Stimulated activated naive CD8-positive, alpha-beta T cell treated with anti-CD3 and anti-CD28 coated beads, Interleukin-15, Interleukin-2, amounts not matched to agents 100 U/mL and 50 U/mL, for 24 hours (primary cell): ENCODE data around the gene CD46.

Experiments used
- ATAC-seq: fragments of 150-1000 bp; cut with Tn5 transposase; one replicate; pipeline ENCODE4 v1.10.0; 2021
- DNase-seq: peaks from one replicate; pipeline ENCODE4 v3.0.0; 2021

CD46 gene

GRCh38 chr1:207797229-207797973, 45.5 kb downstream of the CD46 start:
- peak; percentile 82 for DNase-seq
- peak; percentile 85 for ATAC-seq

- ATAC-seq (peak; percentile 56), DNase-seq (no peak)
Observed at GRCh38 chr1:207798847-207799246, 47.0 kb downstream of the CD46 start.

- no peak for DNase-seq
- no peak for ATAC-seq
Observed at GRCh38 chr1:207799989-207800648, 48.3 kb downstream of the CD46 start.

GRCh38 chr1:207801819-207802218, 50.0 kb downstream of the CD46 start:
- no peak for ATAC-seq

DNA sequence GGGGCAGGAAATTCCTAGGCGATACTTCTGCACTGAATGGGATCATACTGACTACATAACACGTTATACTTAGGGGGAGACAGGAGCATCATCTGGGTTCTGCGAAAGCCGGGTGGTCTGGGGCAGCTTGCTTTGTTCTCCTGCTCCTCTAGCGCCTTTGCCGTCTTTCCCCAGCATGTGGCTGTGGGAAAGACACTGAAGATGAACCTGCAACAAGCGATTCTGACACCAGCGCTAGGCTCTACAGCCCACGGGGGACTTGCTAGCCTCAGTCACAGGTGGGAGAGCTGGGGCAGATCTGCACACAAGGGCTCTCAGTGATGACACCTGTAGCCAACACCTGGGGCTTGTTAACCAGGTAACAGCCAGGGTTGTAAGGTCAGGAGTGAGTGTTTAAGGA, 51.8 kb downstream of the CD46 start:
- no peak for DNase-seq
- ATAC-seq = no peak

More at GRCh38 chr1:207801819-207802218, 50.0 kb downstream of the CD46 start:
- no peak for DNase-seq

- DNase-seq (no peak), ATAC-seq (no peak)
Observed at GRCh38 chr1:207804721-207805468, 53.0 kb downstream of the CD46 start.

DNA sequence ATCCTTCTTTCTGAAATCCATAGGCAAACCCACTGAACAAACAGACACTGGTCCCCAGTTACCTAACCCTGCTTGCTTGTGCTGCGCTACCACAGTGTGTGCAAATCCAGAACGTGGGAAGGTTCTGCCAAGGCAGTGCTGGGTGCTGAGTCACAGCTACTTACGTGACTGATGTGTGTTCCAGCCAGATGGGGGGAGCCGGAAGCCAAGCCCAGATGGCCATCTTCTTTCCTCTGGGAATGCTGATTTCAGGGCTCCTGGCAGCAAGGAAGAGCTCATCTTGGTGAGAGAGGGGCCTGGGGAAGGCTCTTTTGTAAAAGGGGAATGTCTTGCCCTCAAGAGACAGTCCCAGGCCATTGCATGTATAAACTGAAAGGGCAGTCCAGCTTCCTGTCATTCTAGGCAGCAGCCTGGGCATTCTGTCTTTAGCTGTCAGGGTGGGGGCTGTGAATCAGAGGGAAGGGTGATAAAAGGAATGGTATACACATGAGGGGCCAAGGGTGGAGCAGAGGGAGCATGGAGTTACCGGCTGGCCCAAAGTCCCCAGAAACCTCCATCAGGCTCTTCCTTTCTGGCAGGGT, 54.1 kb downstream of the CD46 start:
- no peak for DNase-seq

DNA sequence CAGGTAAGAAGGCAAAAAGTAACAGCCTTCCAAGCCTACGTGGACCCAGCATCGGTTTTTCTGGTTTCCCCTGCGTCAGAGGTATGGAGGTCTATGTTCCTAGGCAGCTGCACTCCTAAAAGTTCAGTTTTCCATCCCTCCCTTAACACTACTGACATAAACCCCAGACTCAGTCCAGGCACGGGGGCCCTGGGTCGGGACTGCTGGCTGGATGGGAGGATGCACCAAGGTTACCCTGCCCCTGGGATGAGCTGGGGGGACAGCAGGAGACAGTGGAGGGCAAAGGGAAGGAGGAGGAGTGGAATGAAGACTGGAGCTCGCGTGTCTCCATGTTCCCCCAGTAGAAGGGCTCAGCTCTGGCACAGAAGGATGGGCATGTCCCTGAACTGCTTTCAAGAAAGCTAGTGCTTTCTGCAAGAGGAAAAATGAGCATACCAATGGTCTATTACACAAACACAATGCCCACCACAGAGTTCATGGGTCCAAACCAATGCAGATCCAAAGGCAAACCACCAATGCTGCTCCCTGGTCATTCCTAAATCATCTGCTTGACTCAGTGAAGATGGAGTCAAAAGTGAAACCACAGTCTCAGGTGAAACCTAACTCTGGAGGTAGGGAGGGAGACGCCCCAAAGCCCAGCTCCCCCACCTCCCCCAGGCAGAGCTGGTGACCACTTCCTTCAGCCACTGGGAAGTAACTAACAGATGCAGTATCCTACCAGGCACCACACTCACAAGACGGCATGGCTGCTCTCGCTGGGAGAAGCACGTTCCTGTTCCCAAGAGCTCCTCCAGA, 54.9 kb downstream of the CD46 start:
- ATAC-seq = no peak
- DNase-seq = no peak

More for the DNA sequence above, 54.1 kb downstream of the CD46 start:
- ATAC-seq = no peak

DNA sequence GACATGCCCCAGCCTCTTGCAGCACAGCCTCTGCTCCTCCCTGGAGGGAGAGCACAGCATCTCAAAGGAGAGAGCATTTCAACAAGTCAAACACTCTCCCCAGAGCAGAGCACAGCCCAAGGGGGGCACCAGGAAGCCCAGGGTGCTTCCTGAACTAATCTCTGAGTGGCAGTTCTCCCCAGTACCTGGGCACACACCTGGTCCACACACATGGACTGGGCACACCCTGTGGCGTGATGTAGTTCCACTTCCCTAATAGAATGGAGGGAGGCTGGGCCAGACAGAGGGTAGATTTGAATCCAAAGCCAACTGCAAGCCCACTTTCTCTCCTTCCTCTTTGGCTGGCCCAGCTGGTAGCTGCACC, 55.5 kb downstream of the CD46 start:
- DNase-seq (no peak), ATAC-seq (no peak)

DNA sequence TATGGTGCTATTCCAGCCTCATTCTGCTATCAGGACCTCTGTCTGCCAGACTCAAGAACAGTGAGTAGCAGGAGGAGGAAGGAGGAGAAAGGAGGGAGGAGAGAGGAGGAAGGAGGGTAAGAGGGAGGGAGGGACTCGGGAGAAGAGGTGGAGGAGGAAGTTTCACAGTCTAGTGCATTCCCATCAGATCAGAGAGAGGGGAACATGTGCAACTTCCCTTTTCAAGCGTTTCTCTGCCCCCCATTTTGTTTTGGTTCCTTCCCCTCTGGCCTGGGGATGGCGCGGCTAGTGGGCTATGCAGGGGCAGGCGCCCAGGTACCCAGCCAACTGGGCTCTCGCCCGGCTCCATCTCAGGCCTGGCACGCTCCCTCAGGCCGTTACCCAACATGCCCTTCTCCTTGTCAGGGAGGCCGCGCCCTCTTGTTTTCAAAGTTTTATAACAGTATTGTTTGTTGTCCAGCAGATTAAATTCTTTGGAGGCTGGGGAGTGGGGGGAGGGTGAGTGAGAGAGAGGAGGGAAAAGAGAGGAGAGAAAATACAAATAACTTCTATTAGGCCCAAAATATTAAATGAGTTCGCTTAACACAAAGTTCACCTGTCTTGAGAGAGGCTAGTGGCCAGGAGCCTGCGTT, 56.0 kb downstream of the CD46 start:
- ATAC-seq (no peak), DNase-seq (no peak)

DNA sequence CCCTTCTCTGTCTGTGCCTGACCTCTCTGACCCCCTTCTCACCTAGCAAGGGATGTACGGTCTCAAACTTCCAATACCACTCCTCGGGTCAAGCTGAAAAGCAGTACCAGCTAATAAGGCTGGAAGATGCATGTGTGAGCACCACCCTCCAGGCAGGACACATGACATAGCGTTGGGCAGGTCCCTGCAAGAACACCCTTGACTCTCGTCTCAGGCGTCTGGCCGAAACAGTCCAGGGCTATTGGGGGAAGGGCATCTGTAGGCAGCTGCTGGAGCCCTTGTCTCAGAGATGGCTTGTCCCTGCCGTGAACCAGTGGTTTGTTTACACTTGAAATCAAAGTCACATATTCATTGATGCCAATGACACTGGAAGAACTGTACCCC, 56.5 kb downstream of the CD46 start:
- no peak for ATAC-seq
- DNase-seq = no peak

GRCh38 chr1:207808911-207809555, 57.2 kb downstream of the CD46 start:
- no peak for ATAC-seq
- no peak for DNase-seq

DNA sequence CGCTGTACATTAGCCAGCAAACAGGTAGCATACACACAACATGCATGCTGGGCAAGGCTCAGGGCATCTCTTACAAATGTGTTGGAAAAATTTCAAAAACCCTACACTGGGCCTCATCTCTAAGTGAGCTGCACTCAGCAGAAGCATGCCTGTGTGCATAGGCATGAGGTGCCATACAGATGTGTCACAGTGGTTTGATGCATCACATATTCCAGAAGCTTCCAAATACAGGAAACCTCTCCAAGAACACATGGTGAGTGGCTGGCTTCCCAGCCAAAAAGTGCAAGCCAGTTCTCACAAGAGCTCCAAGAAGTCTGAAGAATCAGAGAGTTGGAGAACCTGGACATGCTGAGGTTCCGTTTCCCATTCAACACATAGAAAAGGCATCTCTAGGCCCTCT, 58.3 kb downstream of the CD46 start:
- ATAC-seq (no peak), DNase-seq (no peak)

- ATAC-seq (no peak), DNase-seq (no peak)
Observed at GRCh38 chr1:207810606-207811295, 58.9 kb downstream of the CD46 start.

- DNase-seq (no peak), ATAC-seq (no peak)
Observed at GRCh38 chr1:207811319-207811718, 59.5 kb downstream of the CD46 start.

GRCh38 chr1:207811920-207812720, 60.3 kb downstream of the CD46 start:
- DNase-seq (no peak), ATAC-seq (no peak)

DNA sequence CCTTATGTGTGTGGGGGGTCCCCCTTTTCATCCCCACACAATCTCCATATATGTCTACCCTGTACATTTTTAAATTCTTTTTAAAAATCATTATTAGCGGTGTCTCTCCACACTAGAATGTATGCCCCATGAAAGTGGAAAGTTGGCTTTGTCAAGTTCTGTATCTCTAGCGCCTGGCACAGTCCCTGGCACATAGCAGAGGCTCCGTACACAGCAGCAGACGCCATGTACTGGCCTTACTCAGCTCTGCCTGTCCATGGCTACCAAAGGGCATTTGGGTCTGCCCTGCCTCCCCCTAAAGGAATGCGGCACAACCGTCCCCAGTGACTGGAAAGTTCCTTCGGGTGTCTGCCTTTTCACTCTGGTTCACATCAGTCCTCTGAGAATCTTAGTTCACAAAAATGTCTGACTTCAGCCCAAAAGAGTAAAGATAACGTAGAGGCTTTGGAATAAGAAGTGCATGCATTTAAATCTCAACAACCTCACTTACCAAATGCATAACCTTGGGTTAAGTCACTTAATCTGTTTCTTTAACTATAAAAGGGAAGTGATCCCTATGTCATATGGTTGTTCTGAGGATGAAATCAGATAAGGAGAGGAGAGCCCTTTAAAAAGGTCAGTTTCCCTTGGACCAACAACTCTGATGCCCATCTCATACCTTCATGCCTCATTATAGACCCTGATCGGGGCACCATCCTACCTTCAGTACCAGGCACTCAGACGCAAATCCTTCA, 61.1 kb downstream of the CD46 start:
- no peak for DNase-seq
- ATAC-seq = no peak

GRCh38 chr1:207813512-207813881, 61.6 kb downstream of the CD46 start:
- no peak for DNase-seq
- no peak for ATAC-seq

GRCh38 chr1:207813946-207814345, 62.1 kb downstream of the CD46 start:
- ATAC-seq = no peak

More at GRCh38 chr1:207813946-207814345, 62.1 kb downstream of the CD46 start:
- DNase-seq = no peak
